Activated CD4-positive, alpha-beta T cell treated with anti-CD3 and anti-CD28 coated beads for 24 hours (primary cell): ENCODE results near the gene B3GAT1.

Experiments
- DNase-seq, 2 donors: peaks; one replicate each; pipeline ENCODE4 v3.0.0-alpha.2; 2020; ENCODE audit warnings: low read depth in 2 of 2

B3GAT1 gene

DNA sequence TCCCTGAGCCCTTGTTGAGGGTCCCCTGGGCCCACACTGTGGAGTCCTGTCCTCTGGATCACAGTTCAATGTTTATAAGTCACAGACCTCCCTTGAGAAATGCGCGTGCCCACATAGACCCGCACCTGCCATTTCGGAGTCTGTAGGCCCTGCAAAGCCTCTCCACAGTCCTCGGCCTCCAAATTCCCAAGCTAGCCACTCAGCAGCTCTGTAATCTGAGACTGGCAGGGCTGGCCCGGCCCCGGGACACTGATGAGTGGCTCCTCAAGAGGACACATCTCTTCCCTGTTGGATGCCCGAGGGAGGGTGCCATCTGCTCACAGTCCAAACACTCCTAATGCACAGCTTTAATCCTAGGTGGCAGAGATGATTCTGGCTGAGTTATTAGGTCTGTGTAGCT lies 39.1 kb downstream of the B3GAT1 start:
- DNase-seq, result no peak

DNA sequence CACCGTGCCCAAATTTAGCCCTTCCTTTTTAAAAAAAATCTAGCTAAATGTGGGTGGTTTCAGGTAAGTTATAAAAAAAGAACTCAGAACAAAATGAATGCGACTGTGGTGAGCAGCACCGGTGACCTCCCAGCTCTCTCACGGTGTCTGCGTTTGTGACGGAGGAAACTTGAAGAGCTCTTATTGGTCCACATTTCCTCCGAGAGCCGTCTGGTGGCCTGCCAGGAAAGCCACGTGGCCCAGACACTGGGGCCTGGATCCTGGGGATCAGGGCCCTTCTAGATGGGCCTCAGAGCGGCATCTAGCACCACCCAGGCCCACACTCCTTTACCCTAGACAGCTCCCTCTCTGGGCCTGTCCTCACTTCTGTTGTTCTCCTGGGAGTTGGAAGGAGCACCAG lies 39.5 kb downstream of the B3GAT1 start:
- no peak for DNase-seq

DNA sequence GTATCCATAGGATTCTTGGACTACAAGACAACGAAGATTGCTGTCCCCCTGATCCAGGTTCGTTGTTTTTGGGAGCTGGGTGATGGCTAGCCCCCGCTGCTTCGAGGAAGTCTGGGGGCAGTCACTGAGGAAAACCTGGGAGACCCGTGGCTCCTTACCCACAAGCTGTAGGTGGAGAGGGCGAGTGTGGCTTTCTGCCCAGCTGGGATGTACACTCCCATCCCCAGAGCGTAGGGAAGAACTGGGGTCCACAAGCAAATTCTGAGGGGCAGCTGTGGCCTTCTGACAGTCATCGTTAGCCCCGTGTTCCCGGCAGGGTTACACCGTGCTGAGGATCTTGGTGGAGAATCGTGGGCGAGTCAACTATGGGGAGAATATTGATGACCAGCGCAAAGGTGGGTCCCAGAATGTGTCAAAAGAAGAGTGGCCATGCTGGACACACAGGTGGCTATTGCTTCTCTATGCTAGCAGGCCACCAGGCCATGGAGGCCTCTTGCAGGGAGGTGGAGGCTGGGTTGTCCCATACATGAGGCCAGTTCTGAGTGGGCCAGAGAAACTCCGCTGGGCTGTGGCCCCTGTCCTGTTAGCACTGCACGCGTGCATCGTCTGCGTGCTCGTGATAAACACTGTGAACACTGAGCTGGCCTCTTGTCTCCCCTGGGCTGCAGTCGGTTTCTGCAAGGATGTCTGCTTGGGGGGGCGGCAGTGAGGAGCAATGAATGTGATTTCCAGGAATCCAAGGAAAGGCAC lies 40.4 kb downstream of the B3GAT1 start:
- DNase-seq, result no peak

DNA sequence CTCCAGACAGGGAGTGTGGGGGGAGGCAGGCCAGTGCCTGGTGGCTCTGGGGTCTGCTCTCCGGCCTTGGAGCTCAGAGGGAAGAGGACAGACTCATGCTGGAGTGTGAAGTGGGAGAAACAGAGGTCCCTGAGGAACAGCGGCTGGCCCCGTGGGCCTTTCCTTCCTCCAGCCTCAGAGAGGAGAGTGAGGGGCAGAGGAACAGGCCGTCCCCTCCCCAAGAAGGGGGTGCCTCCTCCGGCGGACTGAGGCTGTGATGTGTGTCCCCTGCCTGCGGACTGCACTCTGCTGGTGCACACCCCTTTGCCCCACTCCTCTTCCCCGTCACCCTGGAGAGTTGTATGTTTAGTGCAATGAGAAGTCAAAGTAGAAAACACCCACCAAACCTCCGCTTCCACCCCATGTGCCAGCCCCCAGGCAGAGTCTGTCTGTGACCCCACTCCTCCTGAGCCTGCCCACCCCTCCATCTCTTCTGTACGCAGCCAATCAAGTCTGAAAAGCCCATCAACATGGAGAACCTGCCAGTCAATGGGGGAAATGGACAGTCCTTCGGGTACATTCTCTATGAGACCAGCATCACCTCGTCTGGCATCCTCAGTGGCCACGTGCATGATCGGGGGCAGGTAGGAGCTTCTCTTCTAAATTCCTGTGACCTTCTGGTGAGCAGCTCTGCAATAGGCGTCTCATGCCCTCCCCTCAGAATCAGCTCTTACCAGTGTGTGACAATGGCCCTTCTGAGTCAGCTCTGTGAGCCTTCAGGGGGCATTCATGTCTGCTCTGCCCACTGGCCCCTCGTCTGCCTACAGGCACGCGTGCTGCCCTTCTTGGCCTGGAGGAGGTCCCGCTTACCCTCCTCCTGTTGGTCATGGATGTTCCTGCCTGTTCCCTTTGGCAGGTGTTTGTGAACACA lies 41.3 kb downstream of the B3GAT1 start:
- DNase-seq, result no peak

DNA sequence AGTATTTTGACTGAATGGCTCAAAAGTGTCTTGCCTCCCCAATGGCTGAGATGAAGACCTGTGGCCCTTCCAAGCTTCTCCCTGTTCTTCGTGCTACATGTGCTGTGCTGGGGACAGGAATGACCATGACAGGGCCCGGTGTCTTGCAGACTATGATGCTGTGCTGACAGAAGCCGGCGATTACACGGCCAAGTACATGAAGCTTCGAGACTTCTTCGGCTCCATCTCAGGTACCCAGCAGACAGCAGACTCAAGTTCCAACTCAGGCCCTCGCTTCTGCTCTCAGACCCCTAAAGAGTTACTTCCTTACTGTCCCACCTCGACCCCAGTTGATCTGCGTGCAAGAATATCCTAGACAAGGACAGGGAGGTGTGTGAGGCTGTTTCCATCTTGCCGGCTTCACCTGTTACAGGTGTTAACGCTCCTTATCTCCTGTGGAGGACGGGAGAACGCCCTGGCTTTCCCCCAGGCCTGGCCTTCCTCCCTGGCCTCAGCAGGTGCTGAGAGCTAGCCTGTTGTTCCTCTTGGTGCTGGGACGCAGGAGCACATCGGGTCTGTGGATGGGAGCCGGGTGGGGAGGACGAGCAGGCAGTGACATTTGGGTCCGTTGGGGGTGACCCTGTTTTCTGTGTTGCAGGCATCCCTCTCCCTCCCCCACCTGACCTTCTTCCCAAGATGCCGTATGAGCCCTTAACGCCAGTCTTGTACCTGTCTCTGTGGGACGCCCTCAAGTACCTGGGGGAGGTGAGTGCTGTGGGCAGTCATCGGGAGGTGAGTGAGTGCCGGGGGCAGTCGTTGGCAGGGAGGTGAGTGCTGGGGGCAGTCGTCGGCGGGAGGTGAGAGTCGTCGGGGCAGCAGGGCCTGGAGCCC lies 42.2 kb downstream of the B3GAT1 start:
- no peak for DNase-seq

DNA sequence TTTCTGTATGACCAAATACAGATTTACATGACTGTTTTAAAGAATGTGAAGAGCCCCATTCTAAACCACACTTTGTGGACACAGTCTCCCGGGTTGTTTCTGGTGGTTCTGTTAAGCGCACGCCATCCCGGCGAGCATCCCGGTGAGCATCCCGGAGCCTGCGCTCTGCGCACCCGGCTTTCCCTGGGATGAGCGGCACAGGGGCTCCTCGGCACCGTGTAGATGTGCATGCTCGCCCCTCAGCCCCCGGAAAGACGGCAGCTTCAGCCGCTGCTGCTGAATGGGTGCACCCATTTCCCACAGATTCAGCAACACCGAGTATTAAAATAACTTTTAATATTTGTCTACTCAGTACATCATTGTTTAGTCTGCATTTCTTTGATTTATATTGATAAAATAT lies 44.3 kb downstream of the B3GAT1 start:
- no peak for DNase-seq

DNA sequence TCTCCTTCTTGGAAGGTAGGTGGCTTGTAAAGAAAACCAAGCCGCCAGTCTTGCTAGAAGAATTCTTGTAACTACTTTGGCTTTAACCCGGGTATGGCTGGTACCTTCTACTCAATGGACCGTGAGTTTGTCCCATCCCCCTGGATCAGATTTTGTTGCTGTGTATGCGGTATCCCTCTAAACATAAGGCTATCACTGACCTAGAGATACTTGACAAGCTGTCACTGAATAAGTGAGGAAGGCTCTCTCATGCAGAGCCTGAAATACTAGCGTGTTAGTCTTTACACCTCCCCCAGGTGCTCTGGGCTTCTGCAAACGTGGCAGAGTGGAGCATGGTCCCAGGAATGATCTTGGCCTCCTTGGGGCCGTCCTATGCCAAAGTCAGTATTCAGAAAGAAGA lies 45.8 kb downstream of the B3GAT1 start:
- no peak for DNase-seq

DNA sequence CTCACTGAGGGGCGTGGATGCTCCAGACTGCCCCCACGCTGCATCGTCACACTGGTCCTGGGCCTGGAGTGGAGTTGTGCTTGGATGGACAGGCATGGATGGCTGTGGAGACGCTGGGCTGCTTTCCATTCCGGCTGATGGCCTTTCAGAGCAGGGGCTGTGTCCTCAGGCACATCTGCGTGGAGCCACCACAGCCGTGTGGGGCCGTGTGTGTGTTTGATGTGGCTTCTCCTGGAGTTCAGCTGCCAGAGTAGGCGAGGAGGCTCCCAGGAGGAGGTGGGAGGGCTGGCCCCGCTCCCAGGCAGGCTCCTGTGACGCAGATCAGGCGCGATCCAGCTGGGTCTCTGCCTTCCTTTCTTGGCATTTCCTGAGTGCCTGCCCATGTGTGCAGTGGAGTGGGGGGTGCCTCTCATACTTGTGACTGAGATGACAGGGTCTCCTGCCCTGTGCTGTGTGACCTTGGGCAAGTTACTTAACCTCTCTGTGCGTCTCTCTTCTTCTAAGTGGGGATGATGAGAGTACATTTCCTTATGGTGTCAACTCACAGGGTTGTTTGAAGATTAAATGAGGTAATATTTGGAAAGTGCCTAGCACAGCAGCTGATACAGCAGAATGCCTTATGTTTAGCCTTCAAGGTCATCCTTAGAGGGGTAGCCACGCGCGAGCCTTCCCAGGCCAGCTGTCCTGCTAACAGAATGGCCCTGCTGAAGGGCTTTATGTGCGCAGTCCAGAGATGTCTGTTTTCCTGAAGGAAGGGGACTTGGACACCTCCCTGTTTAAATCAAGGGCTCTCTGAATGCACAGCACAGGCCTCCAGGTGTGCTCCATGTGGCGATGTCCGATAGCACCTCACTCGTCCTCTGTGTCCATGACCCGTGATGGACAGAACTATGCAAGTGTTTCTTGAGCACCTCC lies 46.8 kb downstream of the B3GAT1 start:
- DNase-seq, result no peak

DNA sequence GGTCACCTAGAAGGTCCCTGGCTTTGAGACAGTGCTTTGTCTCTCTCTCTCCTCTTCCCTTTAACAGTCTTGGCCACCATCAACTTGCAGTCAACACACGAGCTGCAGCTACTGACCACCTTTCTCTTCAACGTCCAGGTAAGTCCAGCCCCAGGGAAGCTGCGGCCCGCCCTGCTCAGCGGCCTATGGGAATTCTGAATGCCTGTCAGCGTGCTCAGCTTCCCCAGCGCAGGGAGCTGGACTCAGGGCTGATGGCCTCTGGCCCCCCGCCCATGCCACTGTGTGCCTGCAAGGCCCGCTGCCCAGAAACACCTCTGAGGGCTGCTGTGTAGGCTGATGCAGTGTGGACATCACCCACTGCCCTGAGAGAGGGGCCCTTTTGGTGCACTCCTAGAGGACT lies 47.8 kb downstream of the B3GAT1 start:
- no peak for DNase-seq

DNA sequence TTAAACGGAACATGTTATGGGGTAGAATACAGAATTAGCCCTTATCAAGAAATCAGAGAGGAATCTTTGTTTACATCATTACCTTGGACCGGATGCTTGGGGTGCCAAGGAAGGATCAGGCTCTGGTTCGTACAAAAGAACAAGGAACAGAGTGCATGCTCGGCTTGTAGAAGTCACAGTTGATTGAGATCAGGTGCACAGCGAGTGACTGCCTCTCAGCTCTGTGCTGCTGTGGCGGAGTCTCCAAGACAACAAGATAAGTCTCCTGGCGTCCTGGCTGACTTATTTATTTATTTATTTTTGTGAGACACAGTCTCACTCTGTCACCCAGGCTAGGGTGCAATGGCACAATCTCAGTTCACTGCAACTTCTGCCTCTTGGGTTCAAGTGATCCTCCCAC lies 48.5 kb downstream of the B3GAT1 start:
- DNase-seq, result no peak

DNA sequence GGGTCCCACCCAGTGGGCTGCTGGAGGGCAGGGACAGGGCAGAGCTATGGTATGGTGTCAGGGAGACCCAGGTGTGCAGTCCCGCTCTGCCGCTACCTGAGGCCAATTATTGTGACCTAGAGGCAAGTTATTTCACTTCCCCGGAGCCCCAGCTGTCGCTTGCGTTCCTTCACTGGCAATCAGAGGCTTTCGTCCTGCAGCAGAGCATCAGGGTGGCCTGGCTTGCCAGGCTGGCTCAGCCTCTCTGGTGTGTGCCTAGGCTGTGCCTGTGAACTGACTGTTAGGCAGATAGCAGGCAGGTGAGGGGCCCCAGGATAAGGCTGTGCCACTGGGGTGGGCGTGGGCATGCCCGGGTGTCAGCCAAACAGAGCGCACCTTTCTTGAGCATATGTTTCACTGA lies 48.9 kb downstream of the B3GAT1 start:
- no peak for DNase-seq

DNA sequence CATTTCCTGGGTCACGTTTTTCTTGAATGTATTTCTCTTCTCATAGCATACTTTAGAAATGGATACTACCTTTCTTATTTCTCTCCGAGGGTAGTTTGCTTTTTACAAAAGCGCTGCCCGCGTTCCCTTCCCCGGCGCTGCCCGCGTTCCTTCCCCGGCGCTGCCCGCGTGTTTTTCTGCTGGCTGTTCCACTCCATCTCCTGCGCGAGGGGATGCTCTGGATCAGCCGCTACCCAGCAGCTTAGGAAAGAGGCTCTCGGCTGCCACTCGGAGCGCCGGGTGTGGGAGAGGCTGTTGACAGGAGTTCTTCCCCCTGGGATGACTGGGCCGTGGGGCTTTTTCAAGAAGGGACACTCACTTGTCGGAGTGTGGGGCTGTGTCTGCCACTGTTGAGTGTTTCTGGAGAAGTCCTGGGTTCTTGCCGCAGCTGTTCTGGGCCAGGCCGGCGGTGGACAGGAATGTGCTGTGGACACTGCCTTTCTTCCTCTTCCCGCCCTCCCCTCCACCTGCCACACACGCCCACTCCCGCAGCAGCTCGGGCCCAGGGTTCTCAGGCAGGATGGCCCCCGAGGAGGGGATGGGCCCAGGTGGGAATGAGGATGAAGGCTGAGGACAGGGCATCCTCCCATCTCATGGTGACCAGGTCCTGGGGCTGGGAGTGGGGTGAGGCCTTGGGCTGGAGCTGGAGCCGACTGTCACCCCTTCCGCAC lies 49.7 kb downstream of the B3GAT1 start:
- DNase-seq, result no peak

DNA sequence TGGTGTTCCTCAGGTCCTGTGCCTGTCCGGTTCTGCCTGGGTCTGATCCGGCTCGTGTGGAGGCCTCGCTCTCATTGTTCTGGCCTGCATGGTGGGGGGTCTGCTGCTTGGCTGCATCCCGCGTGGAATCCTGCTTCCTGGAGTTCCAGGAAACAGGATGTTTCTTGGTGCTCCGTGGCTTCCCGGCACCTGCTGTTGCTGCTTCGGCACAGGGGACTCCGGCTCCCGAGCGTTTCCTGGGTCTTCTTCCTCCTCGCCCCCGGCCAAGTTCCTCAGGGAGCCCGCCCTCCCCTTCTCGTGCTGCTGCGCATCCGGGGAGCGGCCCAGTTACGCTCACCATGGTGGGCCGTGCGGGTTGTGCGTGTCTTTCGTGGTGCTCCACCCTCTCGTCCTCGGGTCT lies 50.4 kb downstream of the B3GAT1 start:
- no peak for DNase-seq

DNA sequence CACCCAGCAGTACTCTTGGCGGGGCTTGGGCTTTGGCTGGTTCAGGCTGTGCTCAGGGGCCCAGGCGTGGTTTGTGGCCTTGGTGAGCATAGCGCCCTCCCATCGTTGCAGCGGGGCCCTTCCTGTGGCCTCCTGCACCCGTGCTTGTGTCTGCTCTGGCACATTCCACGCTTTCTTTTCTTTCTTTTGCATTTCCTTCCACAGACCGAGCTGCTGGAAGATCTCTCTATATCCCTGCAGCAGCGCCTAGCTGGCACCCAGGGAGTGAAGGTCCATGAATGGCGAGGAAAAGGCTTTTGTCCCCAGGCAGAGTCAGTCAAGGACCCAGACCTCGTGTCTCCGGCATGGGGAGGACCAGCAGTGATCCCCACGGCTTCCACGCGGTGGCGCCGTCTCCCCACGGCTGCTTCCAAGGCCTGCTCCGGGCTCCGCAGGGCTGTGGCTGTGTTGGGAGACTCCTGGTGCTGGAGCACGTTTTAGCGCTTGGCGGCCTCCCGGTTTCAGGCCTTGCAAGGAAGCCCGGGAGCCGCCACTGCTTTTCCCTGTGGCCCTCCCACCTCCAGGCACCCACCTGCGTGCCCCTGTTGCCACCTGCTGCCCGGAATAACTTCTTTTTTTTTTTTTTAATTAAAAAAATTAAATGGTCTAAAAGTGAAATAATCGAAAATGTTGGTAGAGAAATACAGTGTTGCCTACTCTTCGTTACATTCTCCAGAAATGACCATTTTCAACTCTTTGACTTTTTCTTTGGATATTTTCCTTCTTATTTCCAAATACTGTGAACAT lies 51.8 kb downstream of the B3GAT1 start:
- DNase-seq, result peak; percentile 51 to 71

DNA sequence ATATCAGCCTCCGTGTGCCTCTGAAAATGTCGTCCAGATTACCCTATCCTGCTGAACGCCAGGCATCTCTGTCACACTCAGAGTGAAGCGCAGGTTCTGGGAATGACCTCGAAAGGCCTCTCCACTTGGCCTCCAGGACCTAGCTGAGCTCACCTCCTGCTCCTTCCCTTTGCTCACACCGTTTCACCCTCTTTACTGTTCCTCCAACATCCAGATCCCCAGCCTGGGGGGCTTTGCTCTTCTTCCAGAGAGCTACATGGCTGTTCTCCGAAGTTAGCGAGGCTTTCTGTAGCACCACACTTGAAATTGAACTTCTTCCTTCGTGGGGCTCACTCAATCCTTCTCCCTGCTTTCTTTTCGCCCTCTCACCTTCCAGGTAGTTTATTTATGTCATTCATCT lies 52.4 kb downstream of the B3GAT1 start:
- no peak for DNase-seq

DNA sequence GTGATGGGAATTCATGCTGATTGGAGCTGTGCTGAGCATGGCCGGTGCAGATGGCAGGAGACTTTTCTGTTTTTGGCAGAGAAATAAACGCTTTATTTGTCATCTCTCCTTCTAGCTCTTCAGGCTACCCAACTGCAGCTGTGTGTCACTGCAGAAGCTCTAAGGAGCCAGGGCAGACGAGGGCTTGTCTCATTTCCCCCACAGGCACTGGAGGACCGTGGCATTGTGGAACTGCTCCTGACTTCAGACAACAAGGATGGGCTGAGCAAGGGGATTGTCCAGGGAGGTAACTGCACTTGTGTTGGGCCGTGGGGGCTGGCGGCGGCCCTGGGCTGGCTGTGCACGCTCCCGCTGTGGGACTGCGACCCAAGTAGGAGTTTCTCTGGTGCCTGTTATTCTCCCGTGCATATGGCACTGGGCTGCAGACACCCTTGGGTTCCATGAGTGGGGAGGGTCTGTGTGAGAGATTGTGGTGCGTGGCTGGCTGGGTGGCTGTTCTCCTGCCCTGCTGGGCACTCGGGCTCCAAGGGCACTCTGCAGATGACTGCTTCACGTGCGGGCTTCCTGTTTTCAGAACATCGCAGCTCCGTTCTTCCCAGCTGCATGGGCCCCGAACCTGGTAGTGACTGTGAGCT lies 53.1 kb downstream of the B3GAT1 start:
- no peak for DNase-seq

DNA sequence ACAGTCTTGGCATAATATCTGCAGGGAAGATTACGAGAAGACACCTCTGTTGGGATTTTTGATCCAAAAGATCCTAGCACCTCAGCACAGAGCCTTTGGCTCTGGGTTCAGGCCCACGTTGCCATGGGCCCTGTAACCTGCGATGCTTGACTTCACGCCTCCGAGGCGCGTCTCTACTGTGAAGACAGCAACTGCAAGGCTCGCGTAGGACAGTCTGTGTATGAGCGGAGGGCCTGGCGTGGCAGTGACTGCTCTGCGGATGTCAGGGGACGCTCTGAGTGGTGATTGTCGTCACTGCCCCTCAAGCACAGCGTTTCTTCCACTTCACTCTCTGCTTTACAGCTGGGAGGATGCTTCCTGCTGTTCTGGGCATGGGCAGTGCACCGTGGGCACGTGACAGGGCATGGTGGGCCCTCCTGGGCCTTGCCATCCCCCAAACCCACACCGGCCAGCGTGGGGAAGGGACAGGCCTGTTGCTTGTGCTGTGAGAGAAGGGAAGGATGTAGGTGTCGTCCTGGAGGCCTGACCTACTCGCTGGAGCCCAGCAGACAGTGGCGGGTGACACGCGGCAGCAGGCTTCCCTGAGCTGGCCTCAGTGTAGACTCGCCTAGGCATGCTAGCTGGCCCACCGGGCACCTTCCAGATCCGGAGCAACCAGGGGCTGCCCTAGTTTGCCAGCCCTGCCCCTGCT lies 53.7 kb downstream of the B3GAT1 start:
- DNase-seq, result no peak

DNA sequence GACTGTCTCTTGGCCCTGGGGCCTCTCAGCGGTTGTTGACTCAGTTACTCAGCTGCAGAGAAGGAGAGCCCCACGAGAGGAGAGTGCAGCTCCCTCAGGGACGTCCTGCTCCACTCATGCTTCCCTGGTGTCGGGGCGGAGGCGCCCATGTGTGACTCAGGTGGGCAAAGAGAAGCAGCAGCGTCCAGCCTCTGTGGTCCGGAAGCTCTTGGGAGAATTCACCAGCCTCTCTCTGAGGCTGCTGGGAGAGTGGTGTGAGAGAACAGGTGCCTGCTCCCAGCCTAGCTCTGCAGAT lies 54.5 kb downstream of the B3GAT1 start:
- no peak for DNase-seq
